A549 (cell line): ENCODE results near the gene SHLD1. TPM values are rescaled to one million over a fixed set of nuclear protein-coding genes. Genes with fewer than 3 reads are reported as not detected.

Experiments
- ATAC-seq, 2 experiments: fragments of 200-7000 bp in 1 of 2; fragments of >200 bp in 1 of 2; cut with Nextera tagmentation in 1 of 2; cut with Tn5 transposase in 1 of 2; 3 replicates each; pipeline versions ENCODE4 v1.8.0 to v1.9.1; 2018 to 2020; ENCODE audit warnings: mild to moderate bottlenecking in 1 of 2, moderate library complexity in 1 of 2
- CTCF ChIA-PET: fragments of 300-600 bp; sonication (Branson Sonifier 250); formaldehyde crosslinking; extraction: SDS; loops from one replicate; lab custom pipeline; 2021; ENCODE audit warnings: antibody characterized with exemption, inconsistent platforms; lab: Yijun Ruan, JAX
- POLR2A ChIA-PET: fragments of 350-600 bp; formaldehyde crosslinking; extraction: SDS; loops from one replicate; lab custom pipeline; 2021; ENCODE audit warnings: antibody characterized with exemption, inconsistent platforms; lab: Yijun Ruan, JAX
- DNase-seq, 2 experiments: peaks; one replicate each; pipeline versions ENCODE4 v3.0.0 to v3.0.0-alpha.2; 2011 to 2016; ENCODE audit warnings: low read depth in 1 of 2, low spot score in 1 of 2
- FAIRE-seq: peaks from 2 replicates; lab custom pipeline; 2011; peaks lifted over from hg19 to GRCh38; lab: Jason Lieb, UNC
- H3K27ac ChIP-seq, 2 experiments: fragments of >200 bp; sonication (Bioruptor Twin); formaldehyde crosslinking; 3 replicates each; pipeline ENCODE4 v1.5.1; 2016 to 2017
- H3K4me1 ChIP-seq: fragments of >200 bp; sonication (Bioruptor Twin); formaldehyde crosslinking; 3 replicates; pipeline ENCODE4 v1.6.1; 2016
- H3K4me2 ChIP-seq: fragments of >200 bp; sonication (Bioruptor Twin); formaldehyde crosslinking; 3 replicates; pipeline ENCODE4 v1.6.1; 2016
- H3K4me3 ChIP-seq: fragments of >200 bp; sonication (Bioruptor Twin); formaldehyde crosslinking; 3 replicates; pipeline ENCODE4 v1.5.1; 2016
- H3K9me3 ChIP-seq: fragments of >200 bp; sonication (Bioruptor Twin); formaldehyde crosslinking; 3 replicates; pipeline ENCODE4 v1.6.1; 2016
- ATOH8 ChIP-seq: fragments of 250-450 bp; sonication (Bioruptor Pico); IDR thresholded peaks from 2 replicates; pipeline ENCODE4 v1.5.0; 2020; ENCODE audit warnings: low read depth, mild to moderate bottlenecking, moderate library complexity
- BCL3 ChIP-seq: fragments of >200 bp; sonication (Bioruptor Twin); formaldehyde crosslinking; IDR thresholded peaks from 3 replicates; pipeline ENCODE4 v1.6.1; 2016
- CBX8 ChIP-seq: fragments of 200-600 bp; sonication (generic); IDR thresholded peaks from 2 replicates; pipeline ENCODE4 v1.6.1; 2016
- EP300 ChIP-seq, 2 experiments: fragments of >200 bp; sonication (Bioruptor Twin); formaldehyde crosslinking; IDR thresholded peaks; 2 replicates in 1 of 2; 3 replicates in 1 of 2; pipeline ENCODE4 v1.6.1; 2016 to 2017
- FOSB ChIP-seq: fragments of 250-450 bp; sonication (Bioruptor Pico); IDR thresholded peaks from 2 replicates; pipeline ENCODE4 v1.5.0; 2020; ENCODE audit warnings: mild to moderate bottlenecking, moderate library complexity
- FOXS1 ChIP-seq: fragments of 250-450 bp; sonication (Bioruptor Pico); IDR thresholded peaks from 2 replicates; pipeline ENCODE4 v1.5.0; 2020; ENCODE audit warnings: mild to moderate bottlenecking, moderate library complexity
- HDAC2 ChIP-seq: fragments of 200-600 bp; sonication (generic); IDR thresholded peaks from 2 replicates; pipeline ENCODE4 v1.6.1; 2016
- HEYL ChIP-seq: fragments of 250-450 bp; sonication (Bioruptor Pico); IDR thresholded peaks from 2 replicates; pipeline ENCODE4 v1.8.0; 2021; ENCODE audit warnings: mild to moderate bottlenecking, moderate library complexity
- HOXA7 ChIP-seq: fragments of 250-450 bp; sonication (Bioruptor Pico); IDR thresholded peaks from 2 replicates; pipeline ENCODE4 v1.5.0; 2020; ENCODE audit warnings: mild to moderate bottlenecking, moderate library complexity
- HOXB13 ChIP-seq: fragments of 250-450 bp; sonication (Bioruptor Pico); IDR thresholded peaks from 2 replicates; pipeline ENCODE4 v1.5.0; 2020; ENCODE audit warnings: low read depth, mild to moderate bottlenecking, moderate library complexity
- HOXB5 ChIP-seq: fragments of 250-450 bp; sonication (Bioruptor Pico); IDR thresholded peaks from 2 replicates; pipeline ENCODE4 v1.5.0; 2020; ENCODE audit warnings: mild to moderate bottlenecking, moderate library complexity
- MAFK ChIP-seq: fragments of 450-650 bp; IDR thresholded peaks from 2 replicates; pipeline ENCODE4 v1.6.1; 2014; ENCODE audit not compliant: partially characterized antibody
- PHF8 ChIP-seq: fragments of 200-600 bp; sonication (generic); IDR thresholded peaks from 2 replicates; pipeline ENCODE4 v1.6.1; 2016; ENCODE audit warnings: low read depth, mild to moderate bottlenecking, antibody characterized with exemption, moderate library complexity, borderline replicate concordance
- POLR2AphosphoS2 ChIP-seq: conservative IDR thresholded peaks from 2 replicates; pipeline ENCODE4 v1.6.1; 2012; ENCODE audit warnings: low read length, improper control_type of control experiment, inconsistent platforms
- RAD21 ChIP-seq, 2 experiments: fragments of >200 bp in 1 of 2; sonication (Bioruptor Twin) in 1 of 2; formaldehyde crosslinking in 1 of 2; IDR thresholded peaks in 1 of 2; conservative IDR thresholded peaks in 1 of 2; 2 replicates in 1 of 2; 3 replicates in 1 of 2; pipeline ENCODE4 v1.6.1; 2012 to 2018; ENCODE audit warnings: inconsistent platforms in 1 of 2
- RFX5 ChIP-seq: fragments of 450-650 bp; IDR thresholded peaks from 2 replicates; pipeline ENCODE4 v1.7.1; 2014; ENCODE audit warnings: antibody characterized with exemption, mild to moderate bottlenecking, moderate library complexity
- SMC3 ChIP-seq: fragments of >200 bp; sonication (Bioruptor Twin); formaldehyde crosslinking; IDR thresholded peaks from 3 replicates; pipeline ENCODE4 v1.6.1; 2018; ENCODE audit warnings: inconsistent platforms
- USF2 ChIP-seq: fragments of 450-650 bp; IDR thresholded peaks from 2 replicates; pipeline ENCODE4 v1.6.1; 2014; ENCODE audit warnings: antibody characterized with exemption
- ZC3H11A ChIP-seq: fragments of 450-650 bp; IDR thresholded peaks from 2 replicates; pipeline ENCODE4 v1.6.1; 2014; ENCODE audit warnings: antibody characterized with exemption, mild to moderate bottlenecking
- ZSCAN20 ChIP-seq: fragments of 250-450 bp; sonication (Bioruptor Pico); IDR thresholded peaks from 2 replicates; pipeline ENCODE4 v1.8.0; 2022; ENCODE audit warnings: mild to moderate bottlenecking, moderate library complexity
- whole genome bisulfite sequencing: methylation state at CpG from one replicate; pipeline ENCODE4 v1.1.6; 2017; ENCODE audit errors: missing lambda C conversion rate; 5-methylcytosine and 5-hydroxymethylcytosine counted together
- polyA plus RNA-seq, 4 experiments: library from polyadenylated mRNA; depleted of rRNA in 3 of 4; stranded (reverse); fragments of >200 nt; fragmentation: RNase III in 1 of 4; extraction: RNeasy Plus Mini Kit Qiagen cat#74134 plus additional on column Dnase treatment in 1 of 4; gene quantifications; 2 replicates in 3 of 4; 3 replicates in 1 of 4; pipeline ENCODE4 v1.2.3, GENCODE V29; 2011 to 2017

Gene SHLD1
- polyA plus RNA-seq, 2 of the 4 experiments (the other 2 are of a cell fraction): 6.5 to 18.4 TPM

- H3K27ac ChIP-seq: peak overlapping the region; percentile 34 to 65; a peak in 5 of 6 replicates
- CTCF ChIA-PET: interaction anchor here (1.6 kb wide), 1 partner anchor 17 kb away, joined by 5 read pairs; no protein-coding TSS in a partner anchor
- 71% methylated on average over 1 of the region's 1 CpG for WGBS
- no peak for TF ChIP-seq ATOH8 (CRISPR knock-in tag)
- no peak for TF ChIP-seq USF2
- no peak for TF ChIP-seq SMC3
- TF ChIP-seq EP300 (IDR thresholded peaks at IDR 0.05): no peak
- no peak for TF ChIP-seq CBX8
- no peak for TF ChIP-seq HOXB5
- no peak for TF ChIP-seq HOXA7 (CRISPR knock-in tag)
- TF ChIP-seq RAD21 (conservative IDR thresholded peaks at IDR 0.05 in 1 of 2, IDR thresholded peaks at IDR 0.05 in 1 of 2): no peak
- TF ChIP-seq HOXB13 (CRISPR knock-in tag): no peak
- no peak for TF ChIP-seq HDAC2
- no peak for TF ChIP-seq ZSCAN20 (CRISPR knock-in tag)
- no peak for TF ChIP-seq MAFK
- peaks cover 11% of the 10 kb centered on the region; the same call in 2 of the 3 replicates for H3K4me1 ChIP-seq
- H3K9me3 ChIP-seq: no peaks in the 10 kb centered on the region
- no peak overlapping the region for H3K4me3 ChIP-seq
- ATAC-seq (no peak), DNase-seq (no peak), FAIRE-seq (no peak)
- POLR2A ChIA-PET: no interaction called here
- peak overlapping the region; percentile 2; the same call in 2 of the 3 replicates for H3K4me2 ChIP-seq
Measured at GRCh38 chr20:5770987-5771318, 20.8 kb downstream of the SHLD1 start.

GRCh38 chr20:5772704-5773103, 22.5 kb downstream of the SHLD1 start:
- Histone ChIP-seq H3K9me3 (no peaks in the 10 kb centered on the region), H3K4me2 (no peak overlapping the region), H3K27ac (peak overlapping the region in 1 of 2 experiments; percentile 2; a peak in 2 of 6 replicates), H3K4me3 (no peak overlapping the region), H3K4me1 (peaks cover 11% of the 10 kb centered on the region; the same call in 2 of the 3 replicates)
- CTCF ChIA-PET: interaction anchor here (0.6 to 1.0 kb wide), 3 partner anchors 16 to 1615 kb away, joined by 3 to 6 read pairs (median 3); no protein-coding TSS in a partner anchor
- FAIRE-seq: no peak
- ATAC-seq: no peak
- WGBS: 82% methylated on average over 5 of the region's 5 CpGs
- POLR2A ChIA-PET: no interaction called here
- no peak for DNase-seq
- TF ChIP-seq USF2 (no peak), FOSB (no peak), FOXS1 (CRISPR knock-in tag) (no peak), SMC3 (no peak), ATOH8 (CRISPR knock-in tag) (no peak), CBX8 (no peak), RAD21 (conservative IDR thresholded peaks at IDR 0.05 in 1 of 2, IDR thresholded peaks at IDR 0.05 in 1 of 2) (no peak), ZC3H11A (no peak), RFX5 (no peak), BCL3 (no peak)

- no peak for DNase-seq
- Histone ChIP-seq H3K4me2 (no peak overlapping the region), H3K4me1 (peaks cover 11% of the 10 kb centered on the region; the same call in 2 of the 3 replicates), H3K4me3 (no peak overlapping the region), H3K27ac (no peak overlapping the region), H3K9me3 (no peaks in the 10 kb centered on the region)
- POLR2A ChIA-PET: no interaction called here
- no peak for ATAC-seq
- FAIRE-seq: no peak
- CTCF ChIA-PET: interaction anchor here (0.6 to 4.5 kb wide), 4 partner anchors 15 to 1616 kb away, joined by 3 to 30 read pairs (median 4); no protein-coding TSS in a partner anchor
- TF ChIP-seq HOXB5 (no peak), PHF8 (no peak), HEYL (CRISPR knock-in tag) (no peak), POLR2AphosphoS2 (no peak), RAD21 (conservative IDR thresholded peaks at IDR 0.05 in 1 of 2, IDR thresholded peaks at IDR 0.05 in 1 of 2) (no peak), ZC3H11A (no peak)
- 90% methylated on average over 8 of the region's 8 CpGs for WGBS
Measured at GRCh38 chr20:5773589-5773988, 23.4 kb downstream of the SHLD1 start.
